ENCODE measurements around the gene ZNF486.
"Not testable (repeated sequence)": the region's sequence is repeated elsewhere in the genome, so short reads cannot be mapped to it uniquely, and the experiment has no call there.

The ZNF486 gene

GRCh38 chr19:20167651-20168122 lies 673 bp downstream of the ZNF486 start:
- H3K4me1 ChIP-seq (ENCODE audit: control insufficient read depth, low read length), result peaks cover 11% of the 10 kb centered on the region
- H3K4me2 ChIP-seq (ENCODE audit: low read length), result peak overlapping the region; percentile 61
- H3K4me3 ChIP-seq (ENCODE audit: low read length), result peak overlapping the region; percentile 78
- H3K27me3 ChIP-seq (ENCODE audit: control insufficient read depth, low read length), result no peaks in the 10 kb centered on the region
- H3K9me2 ChIP-seq (replicated peaks; ENCODE audit: control insufficient read depth, low read length), result no peaks in the 10 kb centered on the region
- peaks cover 14% of the 10 kb centered on the region for H3K36me3 ChIP-seq (ENCODE audit: control insufficient read depth, low read length)
- H3F3A ChIP-seq (ENCODE audit: control insufficient read depth, insufficient read depth), result no peaks in the 10 kb centered on the region
- H3K79me2 ChIP-seq (ENCODE audit: control insufficient read depth, low read length), result peaks cover 26% of the 10 kb centered on the region
- peak overlapping the region; percentile 37 for H3K27ac ChIP-seq (ENCODE audit: low read depth, low read length)
- no peaks in the 10 kb centered on the region for H4K20me1 ChIP-seq (ENCODE audit: control insufficient read depth, insufficient read depth, low read depth, low read length)
- peaks cover 15% of the 10 kb centered on the region for H3K9me3 ChIP-seq (ENCODE audit: control insufficient read depth, insufficient read depth, low read length)
- TF ChIP-seq CTCF (IDR thresholded peaks at IDR 0.05; ENCODE audit: low read depth, low read length, poor library complexity, severe bottlenecking) (no peak), EZH2phosphoT487 (IDR thresholded peaks at IDR 0.05; ENCODE audit: borderline replicate concordance, low read length) (no peak)

- H3K27ac ChIP-seq (ENCODE audit: low read depth, low read length), result no peak overlapping the region
- no peaks in the 10 kb centered on the region for H3K9me2 ChIP-seq (replicated peaks; ENCODE audit: control insufficient read depth, low read length)
- peaks cover 17% of the 10 kb centered on the region for H3K36me3 ChIP-seq (ENCODE audit: control insufficient read depth, low read length)
- no peak overlapping the region for H3K4me3 ChIP-seq (ENCODE audit: low read length)
- peaks cover 35% of the 10 kb centered on the region for H3K79me2 ChIP-seq (ENCODE audit: control insufficient read depth, low read length)
- no peaks in the 10 kb centered on the region for H4K20me1 ChIP-seq (ENCODE audit: control insufficient read depth, insufficient read depth, low read depth, low read length)
- H3K27me3 ChIP-seq (ENCODE audit: control insufficient read depth, low read length), result no peaks in the 10 kb centered on the region
- peaks cover 10% of the 10 kb centered on the region for H3K4me1 ChIP-seq (ENCODE audit: control insufficient read depth, low read length)
- H3F3A ChIP-seq (ENCODE audit: control insufficient read depth, insufficient read depth), result no peaks in the 10 kb centered on the region
- H3K9me3 ChIP-seq (ENCODE audit: control insufficient read depth, insufficient read depth, low read length), result peaks cover 15% of the 10 kb centered on the region
- TF ChIP-seq EZH2phosphoT487 (IDR thresholded peaks at IDR 0.05; ENCODE audit: borderline replicate concordance, low read length) (no peak), CTCF (IDR thresholded peaks at IDR 0.05; ENCODE audit: low read depth, low read length, poor library complexity, severe bottlenecking) (no peak)
- H3K4me2 ChIP-seq (ENCODE audit: low read length), result no peak overlapping the region
Observed at GRCh38 chr19:20171285-20171684, 4.3 kb downstream of the ZNF486 start.

- not testable (repeated sequence) for H4K20me1 ChIP-seq (ENCODE audit: control insufficient read depth, insufficient read depth, low read depth, low read length); H3K36me3 ChIP-seq (ENCODE audit: control insufficient read depth, low read length); H3K4me3 ChIP-seq (ENCODE audit: low read length); H3K9me3 ChIP-seq (ENCODE audit: control insufficient read depth, insufficient read depth, low read length); H3K27me3 ChIP-seq (ENCODE audit: control insufficient read depth, low read length); H3K4me2 ChIP-seq (ENCODE audit: low read length); H3K4me1 ChIP-seq (ENCODE audit: control insufficient read depth, low read length); H3F3A ChIP-seq (ENCODE audit: control insufficient read depth, insufficient read depth); H3K9me2 ChIP-seq (replicated peaks; ENCODE audit: control insufficient read depth, low read length); H3K27ac ChIP-seq (ENCODE audit: low read depth, low read length)
- peaks cover 13% of the 10 kb centered on the region for H3K79me2 ChIP-seq (ENCODE audit: control insufficient read depth, low read length)
Observed at GRCh38 chr19:20175848-20176247, 8.8 kb downstream of the ZNF486 start.

DNA sequence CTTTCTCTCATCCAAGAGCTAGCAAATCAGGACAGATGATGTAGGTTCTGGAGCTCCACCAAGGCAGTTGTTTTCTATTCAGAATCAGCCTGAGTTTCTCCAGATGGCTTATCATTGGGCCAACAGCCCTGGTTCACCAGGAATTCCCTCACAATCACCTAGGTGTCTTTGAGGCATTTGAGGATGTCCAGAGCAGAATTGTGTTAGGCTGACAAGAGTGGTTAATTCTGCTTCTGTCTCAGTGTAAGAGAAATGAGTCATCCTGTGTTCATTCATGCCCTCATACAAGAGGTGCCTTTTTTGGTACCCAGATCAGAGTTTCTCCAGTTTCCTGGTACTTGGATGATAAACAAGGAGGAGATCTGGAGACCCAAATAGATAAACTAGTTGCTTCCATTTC lies 12.9 kb downstream of the ZNF486 start:
- H3K4me1 ChIP-seq (ENCODE audit: control insufficient read depth, low read length); H3K9me2 ChIP-seq (replicated peaks; ENCODE audit: control insufficient read depth, low read length); H3K4me2 ChIP-seq (ENCODE audit: low read length); H3K36me3 ChIP-seq (ENCODE audit: control insufficient read depth, low read length); H3K27me3 ChIP-seq (ENCODE audit: control insufficient read depth, low read length); H3K4me3 ChIP-seq (ENCODE audit: low read length); H3K9me3 ChIP-seq (ENCODE audit: control insufficient read depth, insufficient read depth, low read length); H3F3A ChIP-seq (ENCODE audit: control insufficient read depth, insufficient read depth); H3K79me2 ChIP-seq (ENCODE audit: control insufficient read depth, low read length); H4K20me1 ChIP-seq (ENCODE audit: control insufficient read depth, insufficient read depth, low read depth, low read length); H3K27ac ChIP-seq (ENCODE audit: low read depth, low read length): not testable (repeated sequence)
